GM21529 (cell line): Measurements from ENCODE around the gene CTBP1.
"Not testable (repeated sequence)": the region's sequence is repeated elsewhere in the genome, so short reads cannot be mapped to it uniquely, and the experiment has no call there.

Experiments used
- ATAC-seq: cut with Tn5 transposase; IDR thresholded peaks from one replicate; pipeline ENCODE4 v1.9.1; 2021; ENCODE audit not compliant: unreplicated experiment

CTBP1 gene

GRCh38 chr4:1239141-1239949, 9.6 kb downstream of the CTBP1 start:
- ATAC-seq = no peak

- no peak for ATAC-seq
These were observed 10.3 kb downstream of the CTBP1 start for GRCh38 chr4:1238676-1239000.

- ATAC-seq = no peak
These were observed 10.8 kb downstream of the CTBP1 start for GRCh38 chr4:1237981-1238675.

GRCh38 chr4:1237261-1237660, 11.7 kb downstream of the CTBP1 start:
- ATAC-seq = not testable (repeated sequence)

- ATAC-seq = not testable (repeated sequence)
These were observed 12.1 kb downstream of the CTBP1 start for GRCh38 chr4:1236836-1237235.

GRCh38 chr4:1236103-1236641, 12.8 kb downstream of the CTBP1 start:
- no peak for ATAC-seq

- ATAC-seq = no peak
These were observed 13.4 kb downstream of the CTBP1 start for GRCh38 chr4:1235381-1236102.

GRCh38 chr4:1234811-1235292, 14.1 kb downstream of the CTBP1 start:
- no peak for ATAC-seq

- no peak for ATAC-seq
These were observed 14.6 kb downstream of the CTBP1 start for GRCh38 chr4:1234309-1234695.

GRCh38 chr4:1233641-1234308, 15.2 kb downstream of the CTBP1 start:
- no peak for ATAC-seq

- ATAC-seq = no peak
These were observed 16.0 kb downstream of the CTBP1 start for GRCh38 chr4:1232661-1233621.

GRCh38 chr4:1231637-1232360, 17.1 kb downstream of the CTBP1 start:
- no peak for ATAC-seq

- no peak for ATAC-seq
These were observed 17.8 kb downstream of the CTBP1 start for GRCh38 chr4:1230971-1231636.

GRCh38 chr4:1230316-1230715, 18.6 kb downstream of the CTBP1 start:
- ATAC-seq = no peak

GRCh38 chr4:1229117-1229849, 19.6 kb downstream of the CTBP1 start:
- ATAC-seq = no peak

GRCh38 chr4:1227816-1228215, 21.1 kb downstream of the CTBP1 start:
- no peak for ATAC-seq

- no peak for ATAC-seq
These were observed 22.3 kb downstream of the CTBP1 start for GRCh38 chr4:1226598-1226997.

- no peak for ATAC-seq
These were observed 22.8 kb downstream of the CTBP1 start for GRCh38 chr4:1226144-1226481.
